ENCODE measurements around the gene RBM5.

Gene RBM5

DNA sequence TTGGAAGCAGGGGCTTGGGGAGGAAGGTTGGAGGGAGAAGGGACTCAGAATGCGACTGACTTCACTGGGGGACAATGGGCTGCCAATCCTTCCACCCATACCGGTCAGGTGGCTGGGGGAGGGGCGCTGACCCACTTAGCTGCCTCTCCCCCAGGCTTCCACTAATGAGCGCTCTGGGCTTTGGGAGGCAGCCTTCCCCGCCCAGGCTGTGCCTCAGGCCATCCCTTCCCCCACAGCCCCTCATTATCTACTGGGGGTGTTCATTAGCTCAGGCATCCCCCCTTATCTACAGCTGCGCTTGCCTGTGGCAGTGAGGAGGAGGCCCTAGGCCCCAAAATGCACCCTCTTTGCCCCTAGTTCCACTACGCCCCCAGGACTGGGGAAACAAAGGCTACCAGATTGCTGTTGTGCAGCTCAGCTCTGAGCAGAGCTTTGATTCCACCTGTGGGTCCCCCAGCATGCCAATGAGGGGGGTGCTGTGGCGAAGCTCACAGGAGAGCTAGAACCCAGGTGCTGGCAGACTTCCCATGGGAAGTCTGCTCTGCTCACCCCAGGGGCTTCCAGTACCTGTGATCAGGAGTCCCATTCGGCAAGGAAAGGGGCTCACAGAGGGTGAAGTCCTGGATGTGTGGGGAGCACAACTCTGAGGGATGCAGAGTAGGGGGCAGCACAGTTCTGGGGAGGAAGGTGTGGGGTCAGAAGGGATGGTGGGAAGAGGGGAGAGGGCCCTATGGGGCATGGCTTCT is 37.0 kb downstream of the RBM5 start:
- no peaks in the 10 kb centered on the region for H3K9me3 Mint-ChIP-seq
- no peak overlapping the region for H3K4me3 Mint-ChIP-seq
- peaks cover 12% of the 10 kb centered on the region in 2 donors for H3K36me3 Mint-ChIP-seq
- DNase-seq, result no peak
- H3K4me1 Mint-ChIP-seq, result peaks cover 12 to 13% of the 10 kb centered on the region in 2 donors
- ATAC-seq (replicated peaks), result no peak
- peak overlapping the region; percentile 85 for H3K27ac Mint-ChIP-seq
- no peaks in the 10 kb centered on the region for H3K27me3 Mint-ChIP-seq

DNA sequence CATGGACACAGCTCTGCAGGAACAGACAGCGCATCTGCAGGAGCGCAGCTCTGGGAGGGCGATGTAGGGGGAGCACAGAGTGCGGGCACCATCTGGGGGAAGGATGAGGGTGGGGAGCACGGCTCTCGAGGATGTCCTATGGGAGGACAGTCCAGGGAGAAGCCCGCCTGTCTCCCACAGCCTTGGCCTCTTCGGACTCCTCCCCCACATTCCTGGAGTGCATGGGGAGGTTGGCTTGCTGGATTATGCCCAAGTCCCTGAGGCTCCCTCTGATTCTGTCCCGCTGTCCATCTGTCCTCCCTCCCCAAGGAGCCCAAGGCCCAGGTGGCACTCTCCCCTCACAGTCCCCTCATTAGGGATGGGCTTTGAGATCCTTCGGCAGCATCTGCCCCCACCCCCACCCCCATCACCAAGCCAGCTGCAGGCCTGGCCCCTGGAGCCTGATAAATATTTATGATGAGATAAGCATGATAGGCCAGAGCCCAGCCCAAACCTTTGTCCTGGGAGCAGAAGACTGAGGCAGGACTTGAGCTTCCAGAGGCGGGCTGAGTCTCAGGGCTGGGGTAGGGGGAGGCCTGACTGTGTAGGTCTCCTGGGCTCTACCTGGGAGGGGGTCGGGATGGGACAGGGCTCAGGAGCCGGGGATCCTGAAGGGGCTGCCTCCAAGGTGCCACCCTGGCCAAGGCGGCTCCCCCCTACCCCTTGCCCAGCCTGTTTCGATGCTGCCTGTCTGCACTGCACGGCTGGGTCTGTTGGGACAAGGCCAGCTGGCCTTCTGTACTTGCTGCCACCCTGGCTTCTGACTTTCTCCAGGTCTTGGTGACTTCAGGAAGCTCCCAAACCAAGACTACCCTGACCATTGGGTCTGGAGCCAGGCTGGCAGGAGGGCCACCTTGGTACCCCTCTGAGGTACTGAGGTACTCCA is 37.8 kb downstream of the RBM5 start:
- Mint-ChIP-seq H3K4me1 (peaks cover 9 to 12% of the 10 kb centered on the region in 2 donors), H3K9me3 (no peaks in the 10 kb centered on the region), H3K27ac (peak overlapping the region; percentile 60), H3K4me3 (no peak overlapping the region), H3K36me3 (peaks cover 12% of the 10 kb centered on the region in 2 donors), H3K27me3 (no peaks in the 10 kb centered on the region)
- ATAC-seq (replicated peaks), result no peak
- no peak for DNase-seq

DNA sequence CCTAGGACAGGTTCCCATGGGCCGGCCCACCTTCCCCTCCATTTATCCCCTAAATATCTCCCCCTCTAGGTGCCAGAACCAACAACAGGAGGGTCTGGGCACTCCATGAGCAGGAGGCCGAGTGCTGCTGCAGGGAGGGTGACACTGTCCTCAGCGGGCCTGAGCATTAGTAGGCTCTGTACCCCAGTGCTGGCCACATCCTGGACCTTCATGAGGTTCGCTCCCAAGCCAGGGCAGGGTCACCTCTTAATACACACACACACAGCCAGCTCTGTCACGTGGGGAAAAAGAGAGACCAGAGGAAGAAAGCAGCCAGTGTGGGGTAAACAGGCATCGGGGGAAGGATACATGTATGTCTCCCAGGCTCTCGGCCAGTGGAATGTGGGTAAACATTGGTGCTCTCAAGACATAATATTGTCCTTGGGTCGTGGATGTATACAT is 38.6 kb downstream of the RBM5 start:
- no peak for DNase-seq
- no peaks in the 10 kb centered on the region for H3K9me3 Mint-ChIP-seq
- ATAC-seq (replicated peaks), result no peak
- no peak overlapping the region for H3K27ac Mint-ChIP-seq
- no peak overlapping the region for H3K4me3 Mint-ChIP-seq
- H3K27me3 Mint-ChIP-seq, result no peaks in the 10 kb centered on the region
- H3K4me1 Mint-ChIP-seq, result peaks cover 7% of the 10 kb centered on the region in 2 donors
- peaks cover 7 to 8% of the 10 kb centered on the region in 2 donors for H3K36me3 Mint-ChIP-seq

- no peak for DNase-seq
- Mint-ChIP-seq H3K27ac (no peak overlapping the region), H3K27me3 (peaks cover 4 to 5% of the 10 kb centered on the region in 2 donors), H3K4me3 (no peak overlapping the region), H3K36me3 (peaks cover 3 to 4% of the 10 kb centered on the region in 2 donors), H3K4me1 (peaks cover 5% of the 10 kb centered on the region in 2 donors), H3K9me3 (no peaks in the 10 kb centered on the region)
- ATAC-seq (replicated peaks), result no peak
Observed at GRCh38 chr3:50128001-50128400, 39.3 kb downstream of the RBM5 start.

GRCh38 chr3:50130436-50130835 is 41.7 kb downstream of the RBM5 start:
- no peak for ATAC-seq (replicated peaks)
- H3K27me3 Mint-ChIP-seq, result peaks cover 6 to 13% of the 10 kb centered on the region in 2 donors
- H3K36me3 Mint-ChIP-seq, result no peaks in the 10 kb centered on the region
- no peaks in the 10 kb centered on the region for H3K9me3 Mint-ChIP-seq
- no peak overlapping the region for H3K27ac Mint-ChIP-seq
- DNase-seq, result no peak
- H3K4me1 Mint-ChIP-seq, result no peaks in the 10 kb centered on the region
- no peak overlapping the region for H3K4me3 Mint-ChIP-seq

DNA sequence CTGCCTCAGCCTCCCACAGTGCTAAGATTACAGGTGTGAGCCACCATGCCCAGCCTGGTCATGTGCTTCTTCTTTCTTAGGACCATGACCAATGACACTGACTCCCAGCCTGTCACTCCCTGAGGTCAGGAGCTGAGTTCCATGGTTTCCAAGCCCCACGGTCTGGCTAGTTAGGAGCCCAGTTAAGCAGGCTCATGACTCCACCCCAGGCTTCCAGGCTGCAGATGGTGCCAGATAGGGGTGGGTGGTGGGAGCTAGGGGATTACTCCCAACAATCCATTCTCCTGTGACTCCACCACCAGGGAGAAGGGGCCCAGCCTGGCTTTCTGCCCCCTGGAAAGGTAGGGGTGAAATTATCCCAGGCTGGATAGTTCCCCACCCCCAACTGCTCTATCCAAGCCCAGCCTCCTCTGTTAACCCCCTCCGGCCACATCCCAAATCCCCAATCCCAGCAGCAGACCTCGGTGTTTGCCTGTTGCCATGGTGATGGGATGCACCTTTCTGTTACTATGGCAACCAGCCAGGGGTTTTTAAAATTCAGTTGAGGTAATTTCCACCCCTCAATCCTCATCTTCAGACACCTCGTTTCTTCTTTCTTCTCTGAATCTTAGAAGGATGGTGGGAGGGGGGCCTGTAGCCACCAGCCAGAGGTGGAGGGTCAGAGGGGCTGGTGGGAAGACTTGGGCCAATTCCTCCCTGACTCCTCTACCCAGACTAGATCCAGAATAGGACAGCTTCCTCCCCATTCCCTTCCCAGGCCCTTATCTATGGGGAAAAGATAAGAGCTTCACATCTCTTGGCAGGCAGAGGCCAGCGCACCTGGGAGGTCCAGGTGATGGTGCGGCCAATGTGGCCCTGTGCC is 43.9 kb downstream of the RBM5 start:
- Mint-ChIP-seq H3K36me3 (no peaks in the 10 kb centered on the region), H3K27ac (no peak overlapping the region), H3K9me3 (no peaks in the 10 kb centered on the region), H3K4me3 (no peak overlapping the region), H3K4me1 (no peaks in the 10 kb centered on the region), H3K27me3 (peaks cover 6 to 17% of the 10 kb centered on the region in 2 donors)
- DNase-seq (no peak), ATAC-seq (replicated peaks) (no peak)

DNA sequence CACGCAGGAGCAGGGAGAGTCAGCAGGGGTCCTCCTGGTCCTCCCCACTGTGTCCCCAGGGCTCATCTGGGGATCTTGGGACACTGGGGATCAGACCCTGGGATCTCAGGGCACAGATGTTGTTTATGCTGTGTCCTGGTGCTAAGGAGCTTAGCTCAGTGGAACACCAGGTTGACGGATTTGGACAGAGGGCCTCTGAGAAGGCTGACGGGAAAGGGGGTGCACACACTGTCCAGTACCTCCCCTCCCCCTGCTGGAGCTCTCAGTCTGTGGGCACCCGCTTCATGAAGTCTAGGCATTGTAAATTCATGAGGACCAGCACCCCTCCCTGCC is 44.5 kb downstream of the RBM5 start:
- peaks cover 8 to 22% of the 10 kb centered on the region in 2 donors for H3K27me3 Mint-ChIP-seq
- H3K36me3 Mint-ChIP-seq, result no peaks in the 10 kb centered on the region
- H3K27ac Mint-ChIP-seq, result no peak overlapping the region
- no peak overlapping the region for H3K4me3 Mint-ChIP-seq
- H3K4me1 Mint-ChIP-seq, result peaks cover 2% of the 10 kb centered on the region in 2 donors
- H3K9me3 Mint-ChIP-seq, result no peaks in the 10 kb centered on the region
- no peak for DNase-seq
- no peak for ATAC-seq (replicated peaks)

- Mint-ChIP-seq H3K27ac (no peak overlapping the region), H3K4me3 (no peak overlapping the region), H3K4me1 (peaks cover 7 to 11% of the 10 kb centered on the region in 2 donors), H3K27me3 (peaks cover 12 to 33% of the 10 kb centered on the region in 2 donors), H3K9me3 (no peaks in the 10 kb centered on the region), H3K36me3 (no peaks in the 10 kb centered on the region)
- no peak for DNase-seq
- no peak for ATAC-seq (replicated peaks)
Observed at GRCh38 chr3:50134367-50134766, 45.6 kb downstream of the RBM5 start.

- Mint-ChIP-seq H3K36me3 (no peaks in the 10 kb centered on the region), H3K27me3 (peaks cover 24 to 44% of the 10 kb centered on the region in 2 donors), H3K27ac (no peak overlapping the region), H3K9me3 (no peaks in the 10 kb centered on the region), H3K4me3 (no peak overlapping the region), H3K4me1 (peaks cover 7 to 11% of the 10 kb centered on the region in 2 donors)
- DNase-seq, result no peak
- ATAC-seq (replicated peaks), result no peak
Observed at GRCh38 chr3:50135964-50136363, 47.2 kb downstream of the RBM5 start.

DNA sequence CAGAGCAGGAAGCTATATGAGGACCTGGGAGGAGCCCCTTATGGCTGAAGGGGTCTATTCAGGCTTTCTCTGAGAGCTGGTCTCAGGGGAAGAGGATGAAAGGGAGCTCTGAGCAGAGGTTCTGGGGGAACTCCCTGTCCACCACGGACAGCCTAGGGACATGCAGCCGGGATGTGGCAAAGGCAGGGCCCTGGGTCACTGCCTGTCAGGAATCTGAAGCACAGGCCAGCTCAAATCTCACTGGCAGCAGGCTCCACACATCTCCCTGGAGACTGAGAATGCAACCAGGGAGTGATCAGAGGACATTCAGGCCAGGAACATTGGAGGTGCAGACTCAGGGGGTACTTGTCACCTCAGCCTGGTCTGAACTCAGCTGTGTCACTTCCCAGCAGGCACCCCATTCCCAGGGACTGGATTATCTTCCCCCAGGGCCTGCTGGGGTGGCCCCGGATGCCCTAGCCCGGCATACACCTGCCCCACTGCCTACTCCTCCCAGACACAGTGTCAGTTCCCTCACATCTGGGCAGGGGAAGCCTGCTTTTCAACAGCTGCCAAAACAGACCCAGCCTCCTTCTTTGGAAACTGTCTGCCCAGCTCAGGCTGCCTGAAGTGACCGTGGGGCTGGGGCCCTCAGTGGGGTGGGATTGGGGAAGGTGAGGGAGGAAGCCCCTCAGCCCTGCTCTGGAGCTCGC is 48.1 kb downstream of the RBM5 start:
- H3K4me3 Mint-ChIP-seq, result no peak overlapping the region
- ATAC-seq (replicated peaks) (no peak), DNase-seq (no peak)
- H3K9me3 Mint-ChIP-seq, result no peaks in the 10 kb centered on the region
- no peaks in the 10 kb centered on the region for H3K36me3 Mint-ChIP-seq
- peaks cover 31 to 45% of the 10 kb centered on the region in 2 donors for H3K27me3 Mint-ChIP-seq
- no peak overlapping the region for H3K27ac Mint-ChIP-seq
- H3K4me1 Mint-ChIP-seq, result peaks cover 7 to 11% of the 10 kb centered on the region in 2 donors

DNA sequence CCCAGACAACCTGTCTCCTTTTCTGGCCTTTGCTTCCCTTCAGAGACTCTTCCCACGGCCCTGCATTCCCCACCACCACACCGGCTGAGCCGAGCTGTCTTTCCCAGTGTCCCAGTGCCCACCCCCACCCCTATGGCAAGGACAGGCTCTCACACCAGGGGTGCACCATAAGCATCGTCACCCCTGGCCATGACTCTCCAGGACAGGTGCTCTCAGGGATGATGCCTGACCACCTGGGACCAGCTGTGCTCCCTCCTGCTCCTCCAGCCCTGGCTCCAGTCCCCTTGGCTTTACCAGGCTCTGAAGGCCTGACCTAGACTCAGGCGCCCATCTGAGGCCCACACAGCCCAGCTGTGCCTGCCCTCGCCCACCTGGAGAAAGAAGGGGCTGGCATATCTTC is 48.8 kb downstream of the RBM5 start:
- Mint-ChIP-seq H3K36me3 (no peaks in the 10 kb centered on the region), H3K4me1 (peaks cover 7 to 11% of the 10 kb centered on the region in 2 donors), H3K27ac (no peak overlapping the region), H3K4me3 (no peak overlapping the region), H3K27me3 (peaks cover 32 to 52% of the 10 kb centered on the region in 2 donors), H3K9me3 (no peaks in the 10 kb centered on the region)
- ATAC-seq (replicated peaks), result no peak
- DNase-seq, result no peak

- DNase-seq (no peak), ATAC-seq (replicated peaks) (no peak)
- Mint-ChIP-seq H3K9me3 (no peaks in the 10 kb centered on the region), H3K4me3 (no peak overlapping the region), H3K4me1 (peaks cover 7 to 11% of the 10 kb centered on the region in 2 donors), H3K27me3 (peaks cover 26 to 46% of the 10 kb centered on the region in 2 donors), H3K36me3 (no peaks in the 10 kb centered on the region), H3K27ac (no peak overlapping the region)
Observed at GRCh38 chr3:50138266-50139200, 49.8 kb downstream of the RBM5 start.

DNA sequence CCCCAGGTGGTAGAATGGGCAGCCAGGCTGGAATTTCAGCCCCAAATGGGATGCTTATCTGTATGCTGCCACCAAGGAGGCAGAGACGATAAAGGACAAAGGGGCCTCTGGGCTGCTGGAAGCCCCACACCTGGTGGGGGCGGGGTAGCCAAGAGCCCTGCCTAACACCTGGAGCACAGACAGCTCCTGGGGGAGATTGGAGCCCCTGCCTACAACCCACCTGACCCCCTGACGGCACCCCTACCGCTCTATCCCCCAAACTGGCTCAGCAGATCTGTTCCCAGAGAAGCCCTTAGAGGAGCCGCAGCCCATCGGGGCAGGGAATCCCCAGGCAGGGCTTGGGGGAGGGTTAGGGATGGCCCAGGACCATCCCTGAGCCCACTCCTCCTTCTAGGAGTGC is 50.6 kb downstream of the RBM5 start:
- Mint-ChIP-seq H3K27ac (no peak overlapping the region), H3K9me3 (no peaks in the 10 kb centered on the region), H3K4me1 (peaks cover 7 to 11% of the 10 kb centered on the region in 2 donors), H3K27me3 (peaks cover 26 to 40% of the 10 kb centered on the region in 2 donors), H3K4me3 (no peak overlapping the region), H3K36me3 (no peaks in the 10 kb centered on the region)
- ATAC-seq (replicated peaks) (no peak), DNase-seq (no peak)

Measured in stimulated activated naive B cell treated with anti-CD40 and anti-IgM and Interleukin-4, amounts not matched to agents 10 μg/mL and 1 μg/mL and 100 μg/mL, for 72 hours (primary cell).